OCI-LY3 (cell line): ENCODE measurements around the gene ST6GAL1.
"Not testable (repeated sequence)": the region's sequence is repeated elsewhere in the genome, so short reads cannot be mapped to it uniquely, and the experiment has no call there.

Experiments
- H2AFZ ChIP-seq: fragments of 200-600, 300-600 bp; shearing (Covaris generic); 2 replicates; pipeline ENCODE4 v1.6.0; 2014; ENCODE audit warnings: antibody characterized with exemption, low read depth, low read length
- H3K27ac ChIP-seq: fragments of 200-600, 300-600 bp; sonication (generic); 2 replicates; pipeline ENCODE4 v1.5.1; 2014; ENCODE audit warnings: mild to moderate bottlenecking, low read length, moderate library complexity, mixed read lengths
- H3K27me3 ChIP-seq: fragments of 200-600, 300-600 bp; sonication (generic); 2 replicates; pipeline ENCODE4 v1.6.1; 2014; ENCODE audit warnings: low read depth, low read length, mixed read lengths
- H3K36me3 ChIP-seq: fragments of 200-600, 300-600 bp; sonication (generic); replicated peaks from 2 replicates; pipeline ENCODE3; 2014; ENCODE audit warnings: low read depth, low read length, mixed read lengths
- H3K4me1 ChIP-seq: fragments of 300-600, 200-600 bp; sonication (generic); 2 replicates; pipeline ENCODE4 v1.6.1; 2014; ENCODE audit warnings: low read length, mixed read lengths
- H3K4me2 ChIP-seq: fragments of 200-600, 300-600 bp; sonication (generic); 2 replicates; pipeline ENCODE4 v1.6.1; 2014; ENCODE audit warnings: low read length, mixed read lengths
- H3K4me3 ChIP-seq: fragments of 300-600, 200-600 bp; sonication (generic); 2 replicates; pipeline ENCODE4 v1.5.1; 2014; ENCODE audit warnings: antibody characterized with exemption, mild to moderate bottlenecking, low read length, moderate library complexity
- H3K79me2 ChIP-seq: fragments of 300-600, 200-600 bp; shearing (Covaris generic); 2 replicates; pipeline ENCODE4 v1.6.1; 2014; ENCODE audit warnings: mild to moderate bottlenecking, low read length, mixed read lengths
- H3K9ac ChIP-seq: fragments of 300-600, 200-600 bp; shearing (Covaris generic); 2 replicates; pipeline ENCODE4 v1.6.0; 2014; ENCODE audit warnings: mild to moderate bottlenecking, low read length, moderate library complexity
- H3K9me3 ChIP-seq: fragments of 200-600, 300-600 bp; shearing (Covaris generic); 2 replicates; pipeline ENCODE4 v1.6.1; 2014; ENCODE audit warnings: low read length, mixed read lengths; ENCODE audit not compliant: insufficient read depth
- H4K20me1 ChIP-seq: fragments of 200-600, 300-600 bp; sonication (generic); 2 replicates; pipeline ENCODE4 v1.6.1; 2016; ENCODE audit warnings: low read length, mixed read lengths; ENCODE audit not compliant: insufficient read depth
- EZH2phosphoT487 ChIP-seq: fragments of 200-600 bp; shearing (Covaris generic); IDR thresholded peaks from 2 replicates; pipeline ENCODE4 v1.6.1; 2018; ENCODE audit warnings: antibody characterized with exemption, mixed run types, low read depth
- TF ChIP-seq, protein P1 (sequence below): fragments of 200-600, 300-600 bp; sonication (generic); IDR thresholded peaks from 2 replicates; pipeline ENCODE4 v1.5.1; 2014; ENCODE audit warnings: antibody characterized with exemption, low read length, low read depth

Gene ST6GAL1

DNA sequence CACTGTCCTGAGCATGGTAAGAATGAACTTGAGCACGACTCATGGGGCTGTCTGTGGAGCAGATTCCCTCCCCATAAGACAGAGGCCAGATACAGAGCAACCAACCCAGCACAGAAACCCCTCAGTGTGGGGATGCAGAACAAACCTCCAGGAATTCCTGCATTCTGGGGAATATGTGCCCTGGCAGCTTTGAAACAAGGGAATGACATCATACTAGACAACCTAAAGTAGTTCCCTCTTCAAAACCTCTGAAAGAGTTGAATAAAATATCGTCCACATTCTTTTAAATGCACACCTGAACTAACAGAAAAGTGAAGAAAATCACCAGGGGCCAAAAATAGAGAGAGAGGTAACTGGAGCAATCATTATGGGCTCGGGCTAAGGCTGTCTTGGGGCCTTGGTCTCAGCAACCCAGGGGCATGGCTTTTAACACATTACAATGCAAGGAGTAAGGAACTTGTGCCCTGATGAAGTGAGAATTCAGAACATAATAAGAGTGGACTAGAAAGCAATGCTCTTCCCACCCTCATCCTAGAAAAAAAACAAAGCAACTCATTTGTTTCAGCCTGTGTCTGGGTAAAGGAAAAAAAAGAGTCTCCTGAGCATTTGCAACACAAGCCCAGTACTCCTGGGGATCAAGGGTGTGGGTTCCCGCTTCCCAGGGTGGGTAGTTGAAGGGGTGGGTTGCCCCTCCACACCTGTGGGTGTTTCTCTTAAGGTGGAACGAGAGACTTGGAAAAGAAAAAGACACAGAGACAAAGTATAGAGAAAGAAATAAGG lies 43.9 kb upstream of the ST6GAL1 start:
- no peak overlapping the region for H2AFZ ChIP-seq
- no peak overlapping the region for H3K27ac ChIP-seq

DNA sequence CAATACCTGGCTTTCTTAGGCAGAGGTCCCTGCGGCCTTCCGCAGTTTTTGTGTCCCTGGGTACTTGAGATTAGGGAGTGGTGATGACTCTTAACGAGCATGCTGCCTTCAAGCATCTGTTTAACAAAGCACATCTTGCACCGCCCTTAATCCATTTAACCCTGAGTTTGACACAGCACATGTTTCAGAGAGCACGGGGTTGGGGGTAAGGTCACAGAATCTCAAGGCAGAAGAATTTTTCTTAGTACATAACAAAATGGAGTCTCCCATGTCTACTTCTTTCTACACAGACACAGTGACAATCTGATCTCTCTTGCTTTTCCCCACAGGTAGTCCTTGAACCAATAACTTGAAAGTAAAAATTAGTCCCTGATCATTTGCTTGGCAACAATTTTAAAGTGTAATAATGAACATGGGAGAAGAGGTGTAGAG lies 42.8 kb upstream of the ST6GAL1 start:
- not testable (repeated sequence) for H2AFZ ChIP-seq, H3K9ac ChIP-seq

More for the DNA sequence above, 43.9 kb upstream of the ST6GAL1 start:
- Histone ChIP-seq H3K9me3 (no peaks in the 10 kb centered on the region), H3K36me3 (no peaks in the 10 kb centered on the region), H4K20me1 (no peaks in the 10 kb centered on the region), H3K79me2 (no peaks in the 10 kb centered on the region), H3K4me3 (no peak overlapping the region), H3K27me3 (peaks cover 11% of the 10 kb centered on the region; the same call in 1 of the 2 replicates), H3K4me1 (no peaks in the 10 kb centered on the region), H3K4me2 (no peak overlapping the region), H3K9ac (no peak overlapping the region)
- TF ChIP-seq EZH2phosphoT487, result no peak
- TF ChIP-seq, protein P1, sequence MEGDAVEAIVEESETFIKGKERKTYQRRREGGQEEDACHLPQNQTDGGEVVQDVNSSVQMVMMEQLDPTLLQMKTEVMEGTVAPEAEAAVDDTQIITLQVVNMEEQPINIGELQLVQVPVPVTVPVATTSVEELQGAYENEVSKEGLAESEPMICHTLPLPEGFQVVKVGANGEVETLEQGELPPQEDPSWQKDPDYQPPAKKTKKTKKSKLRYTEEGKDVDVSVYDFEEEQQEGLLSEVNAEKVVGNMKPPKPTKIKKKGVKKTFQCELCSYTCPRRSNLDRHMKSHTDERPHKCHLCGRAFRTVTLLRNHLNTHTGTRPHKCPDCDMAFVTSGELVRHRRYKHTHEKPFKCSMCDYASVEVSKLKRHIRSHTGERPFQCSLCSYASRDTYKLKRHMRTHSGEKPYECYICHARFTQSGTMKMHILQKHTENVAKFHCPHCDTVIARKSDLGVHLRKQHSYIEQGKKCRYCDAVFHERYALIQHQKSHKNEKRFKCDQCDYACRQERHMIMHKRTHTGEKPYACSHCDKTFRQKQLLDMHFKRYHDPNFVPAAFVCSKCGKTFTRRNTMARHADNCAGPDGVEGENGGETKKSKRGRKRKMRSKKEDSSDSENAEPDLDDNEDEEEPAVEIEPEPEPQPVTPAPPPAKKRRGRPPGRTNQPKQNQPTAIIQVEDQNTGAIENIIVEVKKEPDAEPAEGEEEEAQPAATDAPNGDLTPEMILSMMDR, result no peak

DNA sequence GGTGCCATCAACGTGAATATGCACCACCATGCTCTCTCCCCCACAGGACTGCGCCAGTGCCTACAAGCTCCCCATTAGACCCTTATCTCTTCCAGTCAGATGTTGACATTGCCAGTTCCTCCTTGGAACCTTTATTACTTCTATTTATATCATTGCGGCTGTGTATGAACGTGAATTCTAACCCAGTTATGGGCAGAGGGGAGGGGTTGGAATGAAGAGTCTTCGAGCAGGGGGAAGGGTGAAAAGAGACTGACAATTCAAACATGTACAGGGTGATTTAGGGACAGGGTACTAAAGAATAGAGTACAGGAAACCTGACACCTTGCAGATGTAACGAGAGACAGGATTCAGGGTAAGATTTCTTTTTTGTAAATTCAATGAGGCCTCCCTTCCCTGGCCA lies 41.8 kb upstream of the ST6GAL1 start:
- H4K20me1 ChIP-seq, result no peaks in the 10 kb centered on the region
- H3K36me3 ChIP-seq, result no peaks in the 10 kb centered on the region
- no peak overlapping the region for H2AFZ ChIP-seq
- no peaks in the 10 kb centered on the region for H3K79me2 ChIP-seq
- H3K27ac ChIP-seq, result no peak overlapping the region
- H3K4me3 ChIP-seq, result no peak overlapping the region
- no peaks in the 10 kb centered on the region for H3K9me3 ChIP-seq
- TF ChIP-seq, protein P1, result no peak
- TF ChIP-seq EZH2phosphoT487, result no peak
- no peak overlapping the region for H3K4me2 ChIP-seq
- H3K27me3 ChIP-seq, result peaks cover 11% of the 10 kb centered on the region; the same call in 1 of the 2 replicates
- H3K9ac ChIP-seq, result no peak overlapping the region
- H3K4me1 ChIP-seq, result no peaks in the 10 kb centered on the region

More for the DNA sequence above, 42.8 kb upstream of the ST6GAL1 start:
- H3K4me1 ChIP-seq, H3K79me2 ChIP-seq, H3K4me2 ChIP-seq, H3K9me3 ChIP-seq, H3K27ac ChIP-seq, H3K4me3 ChIP-seq, H4K20me1 ChIP-seq, H3K36me3 ChIP-seq: not testable (repeated sequence)
- H3K27me3 ChIP-seq, result peaks cover 11% of the 10 kb centered on the region; the same call in 1 of the 2 replicates

DNA sequence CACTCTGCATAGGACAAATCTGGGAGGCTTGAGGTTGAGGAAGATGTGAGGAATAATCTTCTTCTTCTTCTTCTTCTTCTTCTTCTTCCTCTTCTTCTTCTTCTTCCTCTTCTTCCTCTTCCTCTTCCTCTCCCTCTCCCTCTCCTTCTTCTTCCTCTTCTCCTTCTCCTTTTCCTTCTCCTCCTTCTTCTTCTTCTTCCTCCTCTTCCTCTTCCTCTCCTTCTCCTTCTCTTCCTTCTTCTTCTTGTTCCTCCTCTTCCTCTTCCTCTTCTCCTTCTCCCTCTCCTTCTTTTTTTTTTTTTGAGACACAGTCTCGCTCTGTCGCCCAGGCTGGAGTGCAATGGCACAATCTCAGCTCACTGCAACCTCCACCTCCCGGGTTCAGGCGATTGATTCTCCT lies 40.6 kb upstream of the ST6GAL1 start:
- peaks cover 11% of the 10 kb centered on the region; the same call in 1 of the 2 replicates for H3K27me3 ChIP-seq
- H3K79me2 ChIP-seq, H4K20me1 ChIP-seq, H3K9me3 ChIP-seq, H3K4me1 ChIP-seq, H2AFZ ChIP-seq, H3K4me2 ChIP-seq, H3K9ac ChIP-seq, H3K27ac ChIP-seq, H3K36me3 ChIP-seq, H3K4me3 ChIP-seq: not testable (repeated sequence)

DNA sequence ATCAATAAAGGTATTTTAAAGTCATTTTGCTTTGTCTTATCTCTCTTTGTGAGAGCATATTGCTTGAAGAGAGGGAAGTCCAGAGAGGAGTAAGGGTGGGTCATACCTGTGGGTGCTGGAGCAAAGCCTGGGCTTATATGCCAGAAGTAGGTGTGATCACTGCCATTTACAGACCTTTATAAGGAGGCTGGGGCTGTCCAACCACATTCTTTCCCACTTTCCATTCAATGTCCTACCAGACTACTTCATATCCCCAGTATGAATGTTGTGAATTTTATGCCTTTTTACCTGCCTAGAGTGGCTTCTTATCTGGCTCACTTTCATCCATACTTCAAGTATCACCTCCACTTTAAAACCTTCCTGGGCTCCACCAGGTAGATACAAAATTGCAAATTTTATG lies 39.4 kb upstream of the ST6GAL1 start:
- H3K9ac ChIP-seq, result no peak overlapping the region
- no peaks in the 10 kb centered on the region for H4K20me1 ChIP-seq
- no peaks in the 10 kb centered on the region for H3K4me1 ChIP-seq
- no peaks in the 10 kb centered on the region for H3K9me3 ChIP-seq
- H3K4me3 ChIP-seq, result no peak overlapping the region
- H3K4me2 ChIP-seq, result no peak overlapping the region
- no peak for TF ChIP-seq EZH2phosphoT487
- TF ChIP-seq, protein P1, result no peak
- peaks cover 11% of the 10 kb centered on the region; the same call in 1 of the 2 replicates for H3K27me3 ChIP-seq
- no peaks in the 10 kb centered on the region for H3K79me2 ChIP-seq
- no peak overlapping the region for H2AFZ ChIP-seq
- H3K36me3 ChIP-seq, result no peaks in the 10 kb centered on the region
- no peak overlapping the region for H3K27ac ChIP-seq

DNA sequence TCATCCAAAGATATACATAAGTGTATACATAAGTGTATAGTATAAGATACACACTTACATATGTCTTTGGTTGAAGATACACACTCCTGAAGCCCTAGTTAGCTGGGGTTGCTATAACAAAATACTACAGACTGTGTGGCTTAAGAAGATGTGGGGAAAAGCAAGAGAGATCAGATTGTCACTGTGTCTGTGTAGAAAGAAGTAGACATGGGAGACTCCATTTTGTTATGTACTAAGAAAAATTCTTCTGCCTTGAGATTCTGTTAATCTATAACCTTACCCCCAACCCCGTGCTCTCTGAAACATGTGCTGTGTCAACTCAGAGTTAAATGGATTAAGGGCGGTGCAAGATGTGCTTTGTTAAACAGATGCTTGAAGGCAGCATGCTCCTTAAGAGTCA lies 37.3 kb upstream of the ST6GAL1 start:
- not testable (repeated sequence) for H3K9ac ChIP-seq, H3K4me2 ChIP-seq, H3K79me2 ChIP-seq, H3K4me1 ChIP-seq, H3K27me3 ChIP-seq, H3K27ac ChIP-seq, H3K4me3 ChIP-seq, H2AFZ ChIP-seq, H3K9me3 ChIP-seq, H4K20me1 ChIP-seq, H3K36me3 ChIP-seq
